PFSK-1 (cell line): ENCODE measurements around the gene SLC6A5.

Experiments
- POLR2AphosphoS5 ChIP-seq: IDR thresholded peaks from 2 replicates; pipeline ENCODE4 v1.6.1; 2012; ENCODE audit warnings: low read depth, mild to moderate bottlenecking, control low read depth, low read length, moderate library complexity
- SIN3A ChIP-seq: IDR thresholded peaks from 2 replicates; pipeline ENCODE4 v1.6.1; 2012; ENCODE audit warnings: mild to moderate bottlenecking, low read length, moderate library complexity, borderline replicate concordance; ENCODE audit not compliant: insufficient read depth

DNA sequence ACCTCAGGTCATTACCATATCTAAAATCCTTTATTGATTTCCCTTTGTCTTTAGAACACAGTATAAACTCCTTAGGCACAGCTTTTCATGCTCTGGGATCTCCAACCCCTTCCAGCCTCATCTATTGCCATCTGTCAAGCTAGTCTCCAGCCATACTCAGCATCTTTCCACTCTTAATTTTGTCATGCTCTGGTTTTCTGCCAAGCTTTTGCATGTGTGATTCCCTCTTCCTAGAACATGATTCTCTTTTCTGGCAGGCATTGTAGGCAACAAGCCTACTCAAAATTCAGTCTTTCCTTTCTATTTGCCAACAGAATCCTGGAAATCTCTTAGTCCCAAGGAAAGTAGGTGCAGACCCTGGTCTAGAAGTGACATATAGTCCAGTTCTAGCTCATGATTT is 35.5 kb upstream of the SLC6A5 start:
- no peak for TF ChIP-seq POLR2AphosphoS5
- no peak for TF ChIP-seq SIN3A
